ENCODE data around the gene EED. TPM values are rescaled to one million over a fixed set of nuclear protein-coding genes. Genes with fewer than 3 reads are reported as not detected.

EED gene, protein sequence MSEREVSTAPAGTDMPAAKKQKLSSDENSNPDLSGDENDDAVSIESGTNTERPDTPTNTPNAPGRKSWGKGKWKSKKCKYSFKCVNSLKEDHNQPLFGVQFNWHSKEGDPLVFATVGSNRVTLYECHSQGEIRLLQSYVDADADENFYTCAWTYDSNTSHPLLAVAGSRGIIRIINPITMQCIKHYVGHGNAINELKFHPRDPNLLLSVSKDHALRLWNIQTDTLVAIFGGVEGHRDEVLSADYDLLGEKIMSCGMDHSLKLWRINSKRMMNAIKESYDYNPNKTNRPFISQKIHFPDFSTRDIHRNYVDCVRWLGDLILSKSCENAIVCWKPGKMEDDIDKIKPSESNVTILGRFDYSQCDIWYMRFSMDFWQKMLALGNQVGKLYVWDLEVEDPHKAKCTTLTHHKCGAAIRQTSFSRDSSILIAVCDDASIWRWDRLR
- 10 to 100 TPM; 44.8 to 48.3 TPM for total RNA-seq

DNA sequence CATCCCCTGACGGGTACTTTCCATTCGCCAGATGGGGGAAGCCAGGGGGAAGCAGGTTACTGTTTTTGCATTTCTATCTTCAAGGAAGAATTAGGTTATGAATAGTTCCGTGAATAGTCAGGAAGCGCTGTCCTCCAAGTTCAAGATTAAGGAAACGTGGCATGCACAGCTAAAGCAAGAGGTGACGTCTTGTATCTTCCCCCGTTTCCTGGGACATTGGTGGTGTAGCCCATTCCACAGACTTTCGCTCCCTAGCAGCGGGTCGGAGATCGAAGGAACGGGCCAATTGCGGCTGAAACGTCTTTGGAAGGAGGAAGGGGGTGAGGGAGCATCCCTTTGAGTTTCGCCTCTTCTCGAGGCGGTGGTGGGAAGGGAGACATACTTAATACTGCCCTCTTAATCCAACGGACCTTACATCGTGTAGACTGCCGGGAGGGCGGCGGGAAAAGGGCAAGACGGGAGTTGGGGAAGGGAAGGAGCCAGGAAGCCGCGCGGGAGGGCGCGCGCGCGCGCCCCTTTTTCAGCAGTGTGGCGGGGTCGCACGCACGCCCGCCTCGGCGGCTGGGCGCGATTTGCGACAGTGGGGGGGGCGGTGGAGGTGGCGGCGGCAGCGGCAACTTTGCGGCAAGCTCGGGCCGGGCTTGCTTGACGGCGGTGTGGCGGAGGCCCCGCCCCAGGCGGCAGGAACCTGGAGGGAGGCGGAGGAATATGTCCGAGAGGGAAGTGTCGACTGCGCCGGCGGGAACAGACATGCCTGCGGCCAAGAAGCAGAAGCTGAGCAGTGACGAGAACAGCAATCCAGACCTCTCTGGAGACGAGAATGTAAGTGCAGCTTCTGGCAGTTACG lies at the start of gene EED:
Gene EED (plus strand): TSS at position 232 of the 847 bp plus-strand sequence. CDS start 477 bp downstream, at position 709.
- CTCF ChIA-PET: interaction anchor here (1.1 to 3.1 kb wide), 6 partner anchors 14 to 129 kb away, joined by 3 to 14 read pairs (median 4); no protein-coding TSS in a partner anchor
- POLR2A ChIA-PET: interaction anchor here (0.6 to 2.1 kb wide), 5 partner anchors 10 to 616 kb away, joined by 3 to 15 read pairs (median 4); partner anchors contain the start of gene PICALM
- Mint-ChIP-seq H3K4me3 (no peak within 1 kb of the TSS), H3K36me3 (ENCODE audit: low read depth) (peaks cover 14% of the 10 kb centered on the region), H3K27ac (no peak within 1 kb of the TSS), H3K4me1 (ENCODE audit: low read depth) (peaks cover 38% of the 10 kb centered on the region), H3K9me3 (ENCODE audit: insufficient read depth) (no peaks in the 10 kb centered on the region), H3K27me3 (ENCODE audit: low read depth) (no peaks in the 10 kb centered on the region)
- ATAC-seq: peak; percentile 84
- DNase-seq: peak; percentile 95

DNA sequence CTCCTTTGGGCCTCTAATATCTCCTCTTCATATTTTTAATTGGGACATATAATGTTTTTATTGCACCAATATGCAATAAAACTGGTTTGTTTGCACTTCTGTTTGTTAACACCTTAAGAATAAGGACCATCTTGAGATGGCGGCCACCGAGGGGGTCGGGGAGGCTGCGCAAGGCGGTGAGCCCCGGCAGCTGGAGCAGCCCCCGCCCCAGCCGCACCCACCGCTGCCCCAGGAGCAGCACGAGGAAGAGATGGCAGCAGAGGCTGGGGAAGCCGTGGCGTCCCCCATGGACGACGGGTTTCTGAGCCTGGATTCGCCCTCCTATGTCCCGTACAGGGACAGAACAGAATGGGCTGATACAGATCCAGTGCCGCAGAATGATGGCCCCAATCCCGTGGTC lies 49.6 kb upstream of the EED start:
- no peaks in the 10 kb centered on the region for H3K9me3 Mint-ChIP-seq (ENCODE audit: insufficient read depth)
- H3K36me3 Mint-ChIP-seq (ENCODE audit: low read depth): peaks cover 6% of the 10 kb centered on the region
- DNase-seq (no peak), ATAC-seq (no peak)
- H3K27me3 Mint-ChIP-seq (ENCODE audit: low read depth): peaks cover 9% of the 10 kb centered on the region
- H3K4me3 Mint-ChIP-seq: no peak overlapping the region
- peaks cover 18% of the 10 kb centered on the region for H3K4me1 Mint-ChIP-seq (ENCODE audit: low read depth)
- no peak overlapping the region for H3K27ac Mint-ChIP-seq
- CTCF ChIA-PET: interaction anchor here (0.6 to 11.0 kb wide), 14 partner anchors 9 to 194 kb away, joined by 3 to 137 read pairs (median 12); partner anchors contain the start of gene PICALM
- POLR2A ChIA-PET: no interaction called here

DNA sequence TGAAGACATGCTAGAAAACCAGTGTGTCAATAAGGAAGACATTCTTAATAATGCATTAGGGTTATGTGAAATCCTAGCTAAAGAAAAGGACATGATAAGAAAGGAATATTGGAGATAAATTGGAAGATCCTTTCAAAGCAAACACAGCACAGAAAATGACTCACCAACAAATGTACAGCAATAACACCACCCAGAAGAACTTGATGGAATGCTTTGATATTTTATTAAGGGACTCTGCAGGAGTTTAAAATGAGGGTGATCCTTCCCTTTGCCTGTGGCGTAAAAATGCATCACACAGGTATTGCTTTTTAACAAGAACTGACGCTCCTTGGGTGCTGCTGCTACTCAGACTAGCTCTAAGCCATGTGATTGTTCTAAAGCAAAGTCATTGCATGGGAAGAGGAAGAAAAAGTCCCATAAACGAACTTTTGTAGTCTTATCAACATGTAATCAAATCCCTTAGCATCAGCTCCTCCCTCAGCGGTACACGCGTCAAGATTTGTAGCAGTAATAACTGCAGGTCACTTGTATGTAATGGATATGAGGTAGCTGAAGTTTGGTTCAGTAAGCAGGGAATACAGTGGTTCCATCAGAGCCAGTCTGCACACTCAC lies 48.4 kb upstream of the EED start:
- H3K4me1 Mint-ChIP-seq (ENCODE audit: low read depth): peaks cover 18% of the 10 kb centered on the region
- ChIA-PET CTCF (interaction anchor here (0.7 to 11.0 kb wide), 5 partner anchors 83 to 167 kb away, joined by 3 to 137 read pairs (median 4); partner anchors contain the start of gene PICALM), POLR2A (no interaction called here)
- no peak overlapping the region for H3K4me3 Mint-ChIP-seq
- no peak overlapping the region for H3K27ac Mint-ChIP-seq
- ATAC-seq: no peak
- H3K27me3 Mint-ChIP-seq (ENCODE audit: low read depth): peaks cover 9% of the 10 kb centered on the region
- peaks cover 6% of the 10 kb centered on the region for H3K36me3 Mint-ChIP-seq (ENCODE audit: low read depth)
- DNase-seq: no peak
- H3K9me3 Mint-ChIP-seq (ENCODE audit: insufficient read depth): no peaks in the 10 kb centered on the region

DNA sequence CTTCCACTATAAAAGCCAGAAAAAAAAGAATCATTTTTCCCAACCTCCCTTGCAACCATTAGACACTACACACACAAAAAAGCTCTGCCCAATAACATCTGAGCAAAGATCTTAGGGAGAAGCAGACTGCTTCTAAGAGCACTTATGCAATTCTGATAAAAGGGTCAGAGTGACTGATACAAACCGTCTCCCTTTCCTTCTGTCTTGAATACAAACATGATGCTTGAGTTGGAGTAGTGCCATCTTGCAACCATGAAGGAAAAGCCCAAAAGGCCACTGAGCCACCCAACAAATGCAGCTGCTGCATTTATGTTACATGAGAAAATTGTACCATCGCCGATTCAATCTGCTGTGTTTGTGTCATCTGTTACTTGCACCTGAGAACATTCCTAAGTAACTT lies 47.6 kb upstream of the EED start:
- Mint-ChIP-seq H3K4me1 (ENCODE audit: low read depth) (peaks cover 16% of the 10 kb centered on the region), H3K9me3 (ENCODE audit: insufficient read depth) (no peaks in the 10 kb centered on the region), H3K27ac (no peak overlapping the region), H3K4me3 (no peak overlapping the region), H3K36me3 (ENCODE audit: low read depth) (peaks cover 6% of the 10 kb centered on the region), H3K27me3 (ENCODE audit: low read depth) (peaks cover 9% of the 10 kb centered on the region)
- CTCF ChIA-PET: interaction anchor here (1.3 to 11.0 kb wide), 3 partner anchors 129 to 154 kb away, joined by 3 to 137 read pairs (median 82); partner anchors contain the start of gene PICALM
- DNase-seq (no peak), ATAC-seq (no peak)
- POLR2A ChIA-PET: no interaction called here

DNA sequence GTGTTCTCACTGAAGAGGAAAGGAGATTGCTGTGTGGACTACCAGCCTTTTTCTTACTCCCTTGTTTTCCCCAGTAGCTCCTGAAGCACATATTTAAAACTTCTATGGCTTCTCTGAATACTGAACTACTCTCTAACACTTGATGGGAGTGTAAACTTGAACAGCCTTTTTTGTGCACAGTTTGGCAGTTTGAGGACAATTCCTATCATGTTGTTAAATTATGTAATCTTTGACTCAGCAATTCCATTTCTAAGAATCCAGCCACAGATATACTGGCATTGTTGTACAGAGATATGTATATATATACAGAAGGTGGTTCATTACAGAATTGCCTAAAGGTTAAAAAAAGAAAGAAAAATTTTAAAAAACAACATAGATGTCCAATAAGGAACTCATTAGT lies 47.1 kb upstream of the EED start:
- no peaks in the 10 kb centered on the region for H3K9me3 Mint-ChIP-seq (ENCODE audit: insufficient read depth)

DNA sequence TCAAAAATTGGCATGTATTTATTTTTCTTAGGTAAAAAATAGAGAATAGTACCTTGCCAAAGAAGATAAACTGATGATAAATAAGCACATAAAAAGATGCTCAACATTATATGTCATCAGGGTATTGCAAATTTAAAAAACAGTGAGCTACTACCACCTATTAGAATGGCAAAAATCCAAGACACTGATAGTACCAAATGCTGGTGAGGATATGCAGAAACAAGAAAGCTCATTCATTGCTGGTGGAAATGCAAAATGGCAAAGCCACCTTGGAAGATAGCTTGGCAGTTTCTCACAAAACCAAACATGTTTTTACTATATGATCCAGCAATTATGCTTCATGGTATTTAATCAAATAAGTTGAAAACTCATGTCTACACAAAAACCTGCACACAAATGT lies 46.4 kb upstream of the EED start:
- CTCF ChIA-PET: interaction anchor here (0.9 to 11.0 kb wide), 4 partner anchors 20 to 156 kb away, joined by 3 to 137 read pairs (median 3); no protein-coding TSS in a partner anchor
- no peak for DNase-seq
- Mint-ChIP-seq H3K27me3 (ENCODE audit: low read depth) (peaks cover 9% of the 10 kb centered on the region), H3K9me3 (ENCODE audit: insufficient read depth) (no peaks in the 10 kb centered on the region), H3K4me1 (ENCODE audit: low read depth) (peaks cover 8% of the 10 kb centered on the region), H3K4me3 (no peak overlapping the region), H3K27ac (no peak overlapping the region), H3K36me3 (ENCODE audit: low read depth) (peaks cover 2% of the 10 kb centered on the region)
- ATAC-seq: no peak
- POLR2A ChIA-PET: no interaction called here

More for the DNA sequence above, 47.1 kb upstream of the EED start:
- Mint-ChIP-seq H3K27me3 (ENCODE audit: low read depth) (peaks cover 9% of the 10 kb centered on the region), H3K4me3 (no peak overlapping the region), H3K4me1 (ENCODE audit: low read depth) (peaks cover 14% of the 10 kb centered on the region), H3K27ac (no peak overlapping the region), H3K36me3 (ENCODE audit: low read depth) (peaks cover 6% of the 10 kb centered on the region)
- ATAC-seq: no peak
- DNase-seq: no peak
- CTCF ChIA-PET: interaction anchor here (1.0 to 11.0 kb wide), 4 partner anchors 21 to 155 kb away, joined by 3 to 137 read pairs (median 42); partner anchors contain the start of gene PICALM
- POLR2A ChIA-PET: no interaction called here

DNA sequence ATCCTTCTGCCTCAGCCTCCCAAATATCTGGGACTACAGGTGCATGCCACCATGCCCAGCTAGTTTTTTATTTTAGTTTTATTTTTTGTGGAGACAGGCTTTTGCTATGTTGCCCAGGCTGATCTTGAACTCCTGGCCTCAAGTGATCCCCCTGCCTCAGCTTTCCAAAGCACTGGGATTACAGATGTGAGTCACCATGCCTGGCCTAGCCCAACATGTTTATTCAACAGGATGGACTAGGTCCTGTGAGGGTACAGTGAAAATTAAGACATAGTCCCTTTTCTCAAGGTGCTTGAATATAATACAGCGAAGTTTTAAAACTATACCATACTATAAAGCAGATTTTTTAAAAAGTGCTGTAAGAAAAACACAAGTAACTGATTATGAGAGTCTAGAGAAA lies 45.2 kb upstream of the EED start:
- Mint-ChIP-seq H3K27ac (no peak overlapping the region), H3K4me1 (ENCODE audit: low read depth) (no peaks in the 10 kb centered on the region), H3K9me3 (ENCODE audit: insufficient read depth) (no peaks in the 10 kb centered on the region), H3K27me3 (ENCODE audit: low read depth) (peaks cover 9% of the 10 kb centered on the region), H3K36me3 (ENCODE audit: low read depth) (no peaks in the 10 kb centered on the region), H3K4me3 (no peak overlapping the region)
- CTCF ChIA-PET: interaction anchor here (11.0 kb wide), 1 partner anchor 157 kb away, joined by 137 read pairs; no protein-coding TSS in a partner anchor
- ATAC-seq (no peak), DNase-seq (no peak)
- POLR2A ChIA-PET: no interaction called here

DNA sequence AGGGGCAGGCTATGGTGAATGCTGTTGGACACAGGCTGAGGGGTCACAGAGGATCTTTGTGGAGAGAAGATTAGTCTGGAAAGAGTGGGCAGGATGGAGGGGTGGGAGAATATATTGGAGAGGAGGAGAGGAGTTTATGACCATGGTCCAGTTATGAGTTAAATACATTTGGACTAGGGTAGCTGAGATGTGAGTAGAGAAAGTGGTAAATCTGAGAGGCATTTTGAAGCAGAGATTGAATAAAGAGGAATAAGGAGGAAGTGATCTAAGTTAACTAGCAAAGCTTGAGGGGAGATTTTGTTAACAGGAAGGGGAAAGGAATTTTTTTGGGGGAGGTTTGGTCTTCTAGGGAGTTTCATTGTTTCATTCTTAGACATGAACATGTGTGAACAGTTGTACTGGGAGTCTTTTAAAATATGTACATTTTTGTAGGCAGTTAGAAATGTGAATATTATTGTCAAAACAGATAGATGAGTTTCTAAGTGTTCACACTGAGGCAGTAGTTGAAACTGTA lies 43.1 kb upstream of the EED start:
- no peak overlapping the region for H3K27ac Mint-ChIP-seq
- POLR2A ChIA-PET: interaction anchor here (1.0 to 1.2 kb wide), 2 partner anchors 8 to 11 kb away, joined by 3 read pairs; no protein-coding TSS in a partner anchor

DNA sequence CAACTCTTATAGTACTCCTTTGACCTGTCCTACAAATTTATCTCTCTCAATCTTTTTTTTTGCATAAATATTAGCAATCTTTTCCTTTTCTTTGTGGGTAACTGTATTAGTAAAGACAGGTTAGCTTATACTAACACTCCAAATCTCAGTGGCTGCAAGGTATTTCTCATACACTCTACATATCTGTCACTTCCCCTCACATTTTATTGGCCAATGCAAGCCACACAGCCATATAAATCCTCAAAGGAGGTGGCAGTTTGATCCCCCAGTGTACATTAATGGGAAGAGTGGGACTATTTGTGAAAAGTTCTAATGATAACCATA lies 42.6 kb upstream of the EED start:
- no peaks in the 10 kb centered on the region for H3K4me1 Mint-ChIP-seq (ENCODE audit: low read depth)
- H3K9me3 Mint-ChIP-seq (ENCODE audit: insufficient read depth): no peaks in the 10 kb centered on the region
- no peak for DNase-seq
- peaks cover under 1% of the 10 kb centered on the region for H3K27me3 Mint-ChIP-seq (ENCODE audit: low read depth)
- ChIA-PET POLR2A (interaction anchor here (1.0 to 1.2 kb wide), 2 partner anchors 8 to 12 kb away, joined by 3 read pairs; no protein-coding TSS in a partner anchor), CTCF (interaction anchor here (0.8 to 11.0 kb wide), 11 partner anchors 9 to 159 kb away, joined by 3 to 137 read pairs (median 6); partner anchors contain the start of gene PICALM)
- no peaks in the 10 kb centered on the region for H3K36me3 Mint-ChIP-seq (ENCODE audit: low read depth)
- H3K4me3 Mint-ChIP-seq: no peak overlapping the region
- ATAC-seq: peak; percentile 70
- no peak overlapping the region for H3K27ac Mint-ChIP-seq

More for the DNA sequence above, 43.1 kb upstream of the EED start:
- H3K4me1 Mint-ChIP-seq (ENCODE audit: low read depth): no peaks in the 10 kb centered on the region
- H3K27me3 Mint-ChIP-seq (ENCODE audit: low read depth): peaks cover 4% of the 10 kb centered on the region
- CTCF ChIA-PET: interaction anchor here (0.8 to 11.0 kb wide), 10 partner anchors 8 to 159 kb away, joined by 3 to 137 read pairs (median 6); partner anchors contain the start of gene PICALM
- H3K4me3 Mint-ChIP-seq: no peak overlapping the region
- no peaks in the 10 kb centered on the region for H3K9me3 Mint-ChIP-seq (ENCODE audit: insufficient read depth)
- DNase-seq (no peak), ATAC-seq (no peak)
- no peaks in the 10 kb centered on the region for H3K36me3 Mint-ChIP-seq (ENCODE audit: low read depth)

DNA sequence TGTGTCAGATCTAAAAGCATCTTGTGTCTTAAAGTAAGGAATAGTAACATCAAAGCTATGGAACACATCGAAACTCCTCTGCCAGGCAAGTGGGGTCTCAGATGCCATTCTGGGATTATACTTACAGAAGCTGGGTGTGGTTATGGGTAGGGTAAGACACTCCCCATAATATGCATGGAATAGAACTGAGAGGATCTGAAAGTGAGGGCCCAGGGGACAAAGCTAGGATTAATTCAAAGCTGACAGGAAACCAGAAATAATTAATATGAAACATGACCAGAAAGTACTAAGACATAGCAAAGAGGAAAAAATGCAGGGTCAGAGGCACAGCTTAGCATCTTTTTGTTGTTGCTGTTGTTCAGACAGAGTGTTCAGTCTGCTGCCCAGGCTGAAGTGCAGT lies 40.2 kb upstream of the EED start:
- ChIA-PET POLR2A (interaction anchor here (1.2 to 1.6 kb wide), 2 partner anchors 14 to 135 kb away, joined by 3 to 4 read pairs; partner anchors contain the start of gene PICALM), CTCF (interaction anchor here (1.5 to 3.3 kb wide), 8 partner anchors 10 to 162 kb away, joined by 3 to 22 read pairs (median 6); no protein-coding TSS in a partner anchor)
- no peaks in the 10 kb centered on the region for H3K27me3 Mint-ChIP-seq (ENCODE audit: low read depth)
- DNase-seq (no peak), ATAC-seq (no peak)
- no peaks in the 10 kb centered on the region for H3K4me1 Mint-ChIP-seq (ENCODE audit: low read depth)
- H3K36me3 Mint-ChIP-seq (ENCODE audit: low read depth): no peaks in the 10 kb centered on the region
- no peak overlapping the region for H3K4me3 Mint-ChIP-seq
- no peaks in the 10 kb centered on the region for H3K9me3 Mint-ChIP-seq (ENCODE audit: insufficient read depth)
- H3K27ac Mint-ChIP-seq: no peak overlapping the region

Data from activated CD8-positive, alpha-beta T cell treated with anti-CD3 and anti-CD28 coated beads, Interleukin-2, amount 10 ng/mL, durations not matched to agents 7 days and 5 days (primary cell).